Testis (tissue), 3 donors: ENCODE data around the gene CNDP1. TPM values are rescaled to one million over a fixed set of nuclear protein-coding genes. Genes with fewer than 3 reads are reported as not detected.

Source experiments
- DNase-seq: peaks from one replicate; pipeline ENCODE4 v3.0.0-alpha.2; 2019
- H3K27ac ChIP-seq, 2 donors: fragments of 200-600 bp; sonication (generic); one replicate each; pipeline ENCODE4 v1.5.1; 2019
- H3K27me3 ChIP-seq: fragments of 200-600 bp; sonication (generic); one replicate; pipeline ENCODE4 v1.5.1; 2019
- H3K36me3 ChIP-seq: fragments of 200-600 bp; sonication (generic); one replicate; pipeline ENCODE4 v1.5.1; 2017; ENCODE audit warnings: low read depth; ENCODE audit errors: missing control alignments
- H3K4me1 ChIP-seq: fragments of 200-600 bp; sonication (generic); one replicate; pipeline ENCODE4 v1.5.1; 2019
- H3K4me3 ChIP-seq, 2 donors: fragments of 200-600 bp; sonication (generic); one replicate each; pipeline ENCODE4 v1.5.1; 2017 to 2019
- H3K9me3 ChIP-seq: fragments of 200-600 bp; sonication (generic); one replicate; pipeline ENCODE4 v1.5.1; 2017
- CTCF ChIP-seq, 3 experiments: fragments of 450-650 bp in 2 of 3; fragments of 200-600 bp in 1 of 3; sonication (generic) in 1 of 3; IDR thresholded peaks; one replicate each; pipeline ENCODE4 v1.5.1; 2016 to 2019; ENCODE audit warnings: antibody characterized with exemption in 3 of 3, mild to moderate bottlenecking in 2 of 3, moderate library complexity in 1 of 3
- POLR2A ChIP-seq: fragments of 450-650 bp; IDR thresholded peaks from one replicate; pipeline ENCODE4 v1.6.1; 2017; ENCODE audit warnings: antibody characterized with exemption, mild to moderate bottlenecking, moderate library complexity
- WGBS, 2 donors: methylation state at CpG; one replicate each; pipeline ENCODE4 v1.1.5; 2018; 5-methylcytosine and 5-hydroxymethylcytosine counted together
- intact Hi-C: fragments of 100-400 bp; cut with DNase I; formaldehyde crosslinking; loops from one replicate; pipeline ENCODE4 v1.15.1; 2023; ENCODE audit warnings: low total_unique reads
- polyA plus RNA-seq: library from polyadenylated mRNA; stranded (reverse); fragments of 350-450 nt; fragmentation: Illumina TruSeq; extraction: RNeasy Lipid Tissue Mini Kit (QIAGEN cat#74804); gene quantifications from one replicate; pipeline ENCODE4 v1.2.3, GENCODE V29; 2014; ENCODE audit warnings: low read depth, low replicate concordance; ENCODE audit not compliant: insufficient read depth
- total RNA-seq, 2 donors: library from RNA; depleted of rRNA; stranded (reverse); fragments of >200 nt; gene quantifications; one replicate each; pipeline ENCODE4 v1.2.3, GENCODE V29; 2016

CNDP1 gene
- total and polyA plus RNA-seq, 3 donors from 2014 or later = 0.31 to 1.3 (median 0.40) TPM

- H3K36me3 ChIP-seq = no peaks in the 10 kb centered on the region
- 68 to 71% methylated on average over 5 of the region's 5 CpGs for whole genome bisulfite sequencing, 2 donors
- H3K27me3 ChIP-seq = no peaks in the 10 kb centered on the region
- intact Hi-C loops = no loop called here
- H3K4me3 ChIP-seq = no peak overlapping the region
- H3K27ac ChIP-seq = no peak overlapping the region
- TF ChIP-seq CTCF (IDR thresholded peaks at IDR 0.05) = no peak
- no peak for TF ChIP-seq POLR2A
- no peak for DNase-seq
- H3K9me3 ChIP-seq = no peaks in the 10 kb centered on the region
- no peaks in the 10 kb centered on the region for H3K4me1 ChIP-seq
Measured at GRCh38 chr18:74577019-74577418, 42.7 kb downstream of the CNDP1 start.

- TF ChIP-seq CTCF (IDR thresholded peaks at IDR 0.05) (no peak), POLR2A (no peak)
- 34 to 49% methylated on average over 8 of the region's 8 CpGs for WGBS, 2 donors
- Histone ChIP-seq H3K4me1 (no peaks in the 10 kb centered on the region), H3K36me3 (no peaks in the 10 kb centered on the region), H3K27ac (no peak overlapping the region), H3K4me3 (no peak overlapping the region), H3K27me3 (no peaks in the 10 kb centered on the region), H3K9me3 (no peaks in the 10 kb centered on the region)
- intact Hi-C loops = loop anchor here (10.0 kb wide), 1 partner anchor 855 kb away; no protein-coding TSS in a partner anchor
- DNase-seq = no peak
Measured at GRCh38 chr18:74579496-74580065, 45.3 kb downstream of the CNDP1 start.

- Histone ChIP-seq H3K4me1 (no peaks in the 10 kb centered on the region), H3K27me3 (no peaks in the 10 kb centered on the region), H3K27ac (no peak overlapping the region), H3K4me3 (no peak overlapping the region), H3K9me3 (no peaks in the 10 kb centered on the region), H3K36me3 (no peaks in the 10 kb centered on the region)
- TF ChIP-seq POLR2A (no peak), CTCF (IDR thresholded peaks at IDR 0.05) (no peak)
- WGBS, 2 donors = 39 to 58% methylated on average over 6 of the region's 6 CpGs
- intact Hi-C loops = loop anchor here (10.0 kb wide), 1 partner anchor 858 kb away; no protein-coding TSS in a partner anchor
- DNase-seq = no peak
Measured at GRCh38 chr18:74582642-74583041, 48.3 kb downstream of the CNDP1 start.

- H3K36me3 ChIP-seq = no peaks in the 10 kb centered on the region
- no peak overlapping the region for H3K4me3 ChIP-seq
- no peaks in the 10 kb centered on the region for H3K4me1 ChIP-seq
- no peak overlapping the region for H3K27ac ChIP-seq
- TF ChIP-seq CTCF (IDR thresholded peaks at IDR 0.05) (no peak), POLR2A (no peak)
- DNase-seq = no peak
- intact Hi-C loops = loop anchor here (10.0 kb wide), 1 partner anchor 863 kb away; no protein-coding TSS in a partner anchor
- 82 to 89% methylated on average over 8 of the region's 8 CpGs for WGBS, 2 donors
- no peaks in the 10 kb centered on the region for H3K9me3 ChIP-seq
- H3K27me3 ChIP-seq = no peaks in the 10 kb centered on the region
Measured at GRCh38 chr18:74587441-74587840, 53.1 kb downstream of the CNDP1 start.

GRCh38 chr18:74589021-74589420, 54.7 kb downstream of the CNDP1 start:
- intact Hi-C loops = loop anchor here (10.0 kb wide), 1 partner anchor 864 kb away; no protein-coding TSS in a partner anchor
- H3K4me3 ChIP-seq = no peak overlapping the region
- H3K27me3 ChIP-seq = no peaks in the 10 kb centered on the region
- no peak overlapping the region for H3K27ac ChIP-seq
- H3K4me1 ChIP-seq = no peaks in the 10 kb centered on the region
- H3K9me3 ChIP-seq = no peaks in the 10 kb centered on the region
- TF ChIP-seq CTCF (IDR thresholded peaks at IDR 0.05) (no peak), POLR2A (no peak)
- 72 to 85% methylated on average over 6 of the region's 6 CpGs for WGBS, 2 donors
- DNase-seq = no peak
- no peaks in the 10 kb centered on the region for H3K36me3 ChIP-seq
